ENCODE measurements around the gene RASSF4. TPM values are rescaled to one million over a fixed set of nuclear protein-coding genes. Genes with fewer than 3 reads are reported as not detected.

Gene RASSF4
- total and polyA plus RNA-seq, 4 donors = 19.5 to 55.4 (median 41.6) TPM

- no peak overlapping the region for H3K27ac ChIP-seq (ENCODE audit: low read depth in 1 of 2, low read length in 1 of 2)
- no peak for DNase-seq
Measured at GRCh38 chr10:45034301-45034700, 74.7 kb downstream of the RASSF4 start.

GRCh38 chr10:45035673-45036072, 76.1 kb downstream of the RASSF4 start:
- no peak for ATAC-seq (ENCODE audit: insufficient read depth, low FRiP score)
- no peak overlapping the region for H3K4me3 ChIP-seq
- H3K27ac ChIP-seq (ENCODE audit: low read depth in 1 of 2, low read length in 1 of 2) = no peak overlapping the region
- TF ChIP-seq, protein P1, sequence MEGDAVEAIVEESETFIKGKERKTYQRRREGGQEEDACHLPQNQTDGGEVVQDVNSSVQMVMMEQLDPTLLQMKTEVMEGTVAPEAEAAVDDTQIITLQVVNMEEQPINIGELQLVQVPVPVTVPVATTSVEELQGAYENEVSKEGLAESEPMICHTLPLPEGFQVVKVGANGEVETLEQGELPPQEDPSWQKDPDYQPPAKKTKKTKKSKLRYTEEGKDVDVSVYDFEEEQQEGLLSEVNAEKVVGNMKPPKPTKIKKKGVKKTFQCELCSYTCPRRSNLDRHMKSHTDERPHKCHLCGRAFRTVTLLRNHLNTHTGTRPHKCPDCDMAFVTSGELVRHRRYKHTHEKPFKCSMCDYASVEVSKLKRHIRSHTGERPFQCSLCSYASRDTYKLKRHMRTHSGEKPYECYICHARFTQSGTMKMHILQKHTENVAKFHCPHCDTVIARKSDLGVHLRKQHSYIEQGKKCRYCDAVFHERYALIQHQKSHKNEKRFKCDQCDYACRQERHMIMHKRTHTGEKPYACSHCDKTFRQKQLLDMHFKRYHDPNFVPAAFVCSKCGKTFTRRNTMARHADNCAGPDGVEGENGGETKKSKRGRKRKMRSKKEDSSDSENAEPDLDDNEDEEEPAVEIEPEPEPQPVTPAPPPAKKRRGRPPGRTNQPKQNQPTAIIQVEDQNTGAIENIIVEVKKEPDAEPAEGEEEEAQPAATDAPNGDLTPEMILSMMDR (IDR thresholded peaks at IDR 0.05; ENCODE audit: control extremely low read depth, extremely low read depth) = no peak
- H3K4me1 ChIP-seq (ENCODE audit: control insufficient read depth in 5 of 5, insufficient read depth in 5 of 5, low read length in 5 of 5) = peaks cover 0 to 3% (median 0%) of the 10 kb centered on the region in 5 donors
- H3K36me3 ChIP-seq (ENCODE audit: control insufficient read depth in 4 of 4, insufficient read depth in 4 of 4, low read length in 4 of 4) = no peaks in the 10 kb centered on the region
- no peak for DNase-seq
- no peaks in the 10 kb centered on the region for H3K9me3 ChIP-seq (ENCODE audit: control insufficient read depth in 4 of 4, insufficient read depth in 3 of 4, low read length in 3 of 4)
- H3K9ac ChIP-seq (ENCODE audit: insufficient read depth in 1 of 2, low read length in 2 of 2) = no peak overlapping the region
- H3K27me3 ChIP-seq (ENCODE audit: control insufficient read depth in 3 of 3, insufficient read depth in 3 of 3, low read length in 2 of 3) = no peaks in the 10 kb centered on the region

More at GRCh38 chr10:45034301-45034700, 74.7 kb downstream of the RASSF4 start:
- Histone ChIP-seq H3K4me1 (ENCODE audit: control insufficient read depth in 5 of 5, insufficient read depth in 5 of 5, low read length in 5 of 5) (peaks cover 0 to 3% (median 0%) of the 10 kb centered on the region in 5 donors), H3K36me3 (ENCODE audit: control insufficient read depth in 4 of 4, insufficient read depth in 4 of 4, low read length in 4 of 4) (no peaks in the 10 kb centered on the region), H3K4me3 (no peak overlapping the region), H3K9ac (ENCODE audit: insufficient read depth in 1 of 2, low read length in 2 of 2) (no peak overlapping the region), H3K9me3 (ENCODE audit: control insufficient read depth in 4 of 4, insufficient read depth in 3 of 4, low read length in 3 of 4) (no peaks in the 10 kb centered on the region), H3K27me3 (ENCODE audit: control insufficient read depth in 3 of 3, insufficient read depth in 3 of 3, low read length in 2 of 3) (no peaks in the 10 kb centered on the region)
- TF ChIP-seq, protein P1 (IDR thresholded peaks at IDR 0.05; ENCODE audit: control extremely low read depth, extremely low read depth) = no peak
- ATAC-seq (ENCODE audit: insufficient read depth, low FRiP score) = no peak

DNA sequence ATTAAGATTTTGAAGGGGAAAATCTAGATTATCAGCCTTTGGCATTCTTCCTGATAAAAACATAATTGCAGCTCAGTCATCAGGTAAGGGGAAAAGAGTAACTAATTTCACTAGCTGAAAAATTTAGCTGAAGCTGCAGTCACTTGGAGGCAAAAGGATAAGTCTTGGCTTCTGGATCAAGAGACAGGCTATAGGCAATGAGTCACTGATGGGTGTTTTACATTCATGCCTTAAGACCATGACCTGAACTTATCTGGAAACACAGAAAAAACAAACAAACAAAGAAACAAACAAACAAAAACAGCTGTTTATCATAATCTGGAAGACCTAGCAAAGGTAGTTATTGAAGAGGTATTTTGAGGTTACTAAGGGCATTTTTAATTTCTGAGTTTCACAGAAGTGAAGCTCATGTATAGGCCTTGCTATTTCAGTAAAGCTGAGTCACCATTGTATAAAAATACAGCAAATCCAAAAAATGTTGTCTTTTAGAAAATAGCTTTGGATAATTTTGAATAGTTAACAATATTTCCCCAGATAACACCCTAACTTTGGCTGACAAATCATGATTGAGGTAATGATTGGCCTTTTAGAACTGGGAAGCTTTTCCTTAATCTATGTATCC, 81.4 kb downstream of the RASSF4 start:
- Histone ChIP-seq H3K9me3 (ENCODE audit: control insufficient read depth in 4 of 4, insufficient read depth in 3 of 4, low read length in 3 of 4) (no peaks in the 10 kb centered on the region), H3K9ac (ENCODE audit: insufficient read depth in 1 of 2, low read length in 2 of 2) (no peak overlapping the region), H3K4me3 (no peak overlapping the region), H3K27ac (ENCODE audit: low read depth in 1 of 2, low read length in 1 of 2) (no peak overlapping the region), H3K27me3 (ENCODE audit: control insufficient read depth in 3 of 3, insufficient read depth in 3 of 3, low read length in 2 of 3) (no peaks in the 10 kb centered on the region), H3K4me1 (ENCODE audit: control insufficient read depth in 5 of 5, insufficient read depth in 5 of 5, low read length in 5 of 5) (no peaks in the 10 kb centered on the region), H3K36me3 (ENCODE audit: control insufficient read depth in 4 of 4, insufficient read depth in 4 of 4, low read length in 4 of 4) (no peaks in the 10 kb centered on the region)
- TF ChIP-seq, protein P1 (IDR thresholded peaks at IDR 0.05; ENCODE audit: control extremely low read depth, extremely low read depth) = no peak
- ATAC-seq (ENCODE audit: insufficient read depth, low FRiP score) = no peak
- DNase-seq = no peak

GRCh38 chr10:45044290-45044689, 84.7 kb downstream of the RASSF4 start:
- Histone ChIP-seq H3K27ac (ENCODE audit: low read depth in 1 of 2, low read length in 1 of 2) (no peak overlapping the region), H3K4me3 (no peak overlapping the region), H3K9ac (ENCODE audit: insufficient read depth in 1 of 2, low read length in 2 of 2) (no peak overlapping the region), H3K27me3 (ENCODE audit: control insufficient read depth in 3 of 3, insufficient read depth in 3 of 3, low read length in 2 of 3) (no peaks in the 10 kb centered on the region), H3K9me3 (ENCODE audit: control insufficient read depth in 4 of 4, insufficient read depth in 3 of 4, low read length in 3 of 4) (peaks cover 0 to 5% (median under 1%) of the 10 kb centered on the region in 4 donors), H3K4me1 (ENCODE audit: control insufficient read depth in 5 of 5, insufficient read depth in 5 of 5, low read length in 5 of 5) (no peaks in the 10 kb centered on the region), H3K36me3 (ENCODE audit: control insufficient read depth in 4 of 4, insufficient read depth in 4 of 4, low read length in 4 of 4) (no peaks in the 10 kb centered on the region)
- TF ChIP-seq, protein P1 (IDR thresholded peaks at IDR 0.05; ENCODE audit: control extremely low read depth, extremely low read depth) = no peak
- 62 to 76% methylated on average over 7 of the region's 7 CpGs for WGBS, 2 donors
- no peak for DNase-seq
- no peak for ATAC-seq (ENCODE audit: insufficient read depth, low FRiP score)
